Spleen (tissue), 11 donors: ENCODE measurements around the gene EYA2. TPM values are rescaled to one million over a fixed set of nuclear protein-coding genes. Genes with fewer than 3 reads are reported as not detected.

Experiments
- DNase-seq: peaks from one replicate; pipeline ENCODE4 v3.0.0-alpha.2; 2020
- H3K27ac ChIP-seq, 8 donors: fragments of 200-600 bp; sonication (generic) in 7 of 8; 1 replicate in 4 of 8; 2 replicates in 4 of 8; pipeline versions ENCODE4 v1.5.0 to v1.8.0; 2016 to 2021; ENCODE audit warnings: inconsistent platforms in 4 of 8, mild to moderate bottlenecking in 4 of 8, moderate library complexity in 1 of 8
- H3K27me3 ChIP-seq, 7 donors: fragments of 200-600 bp; sonication (generic) in 6 of 7; replicated peaks in 1 of 7; 1 replicate in 4 of 7; 2 replicates in 3 of 7; pipeline versions ENCODE4 v1.5.0 to v1.8.0; 2016 to 2021; ENCODE audit warnings: inconsistent platforms in 3 of 7, mild to moderate bottlenecking in 1 of 7
- H3K36me3 ChIP-seq, 6 donors: fragments of 200-600 bp; sonication (generic) in 5 of 6; 1 replicate in 4 of 6; 2 replicates in 2 of 6; pipeline versions ENCODE4 v1.5.0 to v1.8.0; 2016 to 2021; ENCODE audit warnings: inconsistent platforms in 2 of 6
- H3K4me1 ChIP-seq, 6 donors: fragments of 200-600 bp; sonication (generic) in 5 of 6; 1 replicate in 3 of 6; 2 replicates in 3 of 6; pipeline versions ENCODE4 v1.5.0 to v1.8.0; 2016 to 2021; ENCODE audit warnings: inconsistent platforms in 3 of 6
- H3K4me3 ChIP-seq, 8 donors: fragments of 200-600 bp; sonication (generic) in 7 of 8; 1 replicate in 4 of 8; 2 replicates in 4 of 8; pipeline versions ENCODE4 v1.5.0 to v1.8.0; 2016 to 2021; ENCODE audit warnings: inconsistent platforms in 4 of 8, mild to moderate bottlenecking in 4 of 8, moderate library complexity in 2 of 8
- H3K9me3 ChIP-seq, 8 donors: fragments of 200-600 bp; sonication (generic) in 7 of 8; 1 replicate in 4 of 8; 2 replicates in 4 of 8; pipeline versions ENCODE4 v1.5.0 to v1.8.0; 2016 to 2021; ENCODE audit warnings: inconsistent platforms in 4 of 8
- POLR2A ChIP-seq, 3 donors: fragments of 450-650 bp; IDR thresholded peaks; one replicate each; pipeline ENCODE4 v1.5.1; 2017; ENCODE audit warnings: antibody characterized with exemption in 3 of 3, mild to moderate bottlenecking in 1 of 3
- POLR2AphosphoS5 ChIP-seq, 3 donors: sonication (generic); formaldehyde crosslinking; IDR thresholded peaks; one replicate each; pipeline ENCODE4 v1.5.1; 2017; ENCODE audit warnings: antibody characterized with exemption in 3 of 3
- WGBS, 5 donors: extraction: QIAGEN DNeasy Blood & Tissue Kit in 3 of 5; methylation state at CpG; one replicate each; pipeline versions ENCODE4 v1.1.5 to v1.1.7; 2013 to 2018; 5-methylcytosine and 5-hydroxymethylcytosine counted together
- intact Hi-C: fragments of 100-400 bp; cut with DNase I; formaldehyde crosslinking; loops from one replicate; pipeline ENCODE4 v1.15.0; 2023; ENCODE audit warnings: low total_unique reads
- polyA plus RNA-seq, 3 donors: library from polyadenylated mRNA; stranded (reverse); fragments of 200-250 nt; gene quantifications; one replicate each; pipeline ENCODE4 v1.2.1, GENCODE V29; 2013
- total RNA-seq, 7 donors: library from RNA; depleted of rRNA in 3 of 7; stranded (reverse); fragments of >200 nt in 3 of 7; fragmentation: NEBNext Ultra II Directional in 4 of 7; extraction: Animal tissue kit (Norgen Biotek cat#: 25700) in 4 of 7; gene quantifications; one replicate each; pipeline versions ENCODE4 v1.1.0 to v1.2.1, GENCODE V29; 2016 to 2021
- TF ChIP-seq, protein P1 (sequence below), 11 experiments: fragments of 200-600 bp in 7 of 11; fragments of 450-650 bp in 4 of 11; sonication (generic) in 4 of 11; IDR thresholded peaks in 8 of 11; conservative IDR thresholded peaks in 3 of 11; 1 replicate in 7 of 11; 2 replicates in 4 of 11; pipeline versions ENCODE4 v1.4.0 to v1.8.0; 2016 to 2021; ENCODE audit warnings: antibody characterized with exemption in 11 of 11, inconsistent platforms in 4 of 11, mild to moderate bottlenecking in 1 of 11
- donor health status: healthy with polysubstance abuse.
- donor health status: DM: no; HTN: no; CAD: no; lungs with moderate emphysema.
- donor health status: DM: no; HTN: no; CAD: no.
- donor health status: Bipolar disorder and iron deficiency.
- donor health status: healthy.
- donor health status: DM: no; HTN: no; CAD: no.
- donor health status: DM: yes; HTN: yes; CAD: no.

The EYA2 gene
- total and polyA plus RNA-seq, 10 donors: 0.26 to 0.76 (median 0.51) TPM; not detected in 1

DNA sequence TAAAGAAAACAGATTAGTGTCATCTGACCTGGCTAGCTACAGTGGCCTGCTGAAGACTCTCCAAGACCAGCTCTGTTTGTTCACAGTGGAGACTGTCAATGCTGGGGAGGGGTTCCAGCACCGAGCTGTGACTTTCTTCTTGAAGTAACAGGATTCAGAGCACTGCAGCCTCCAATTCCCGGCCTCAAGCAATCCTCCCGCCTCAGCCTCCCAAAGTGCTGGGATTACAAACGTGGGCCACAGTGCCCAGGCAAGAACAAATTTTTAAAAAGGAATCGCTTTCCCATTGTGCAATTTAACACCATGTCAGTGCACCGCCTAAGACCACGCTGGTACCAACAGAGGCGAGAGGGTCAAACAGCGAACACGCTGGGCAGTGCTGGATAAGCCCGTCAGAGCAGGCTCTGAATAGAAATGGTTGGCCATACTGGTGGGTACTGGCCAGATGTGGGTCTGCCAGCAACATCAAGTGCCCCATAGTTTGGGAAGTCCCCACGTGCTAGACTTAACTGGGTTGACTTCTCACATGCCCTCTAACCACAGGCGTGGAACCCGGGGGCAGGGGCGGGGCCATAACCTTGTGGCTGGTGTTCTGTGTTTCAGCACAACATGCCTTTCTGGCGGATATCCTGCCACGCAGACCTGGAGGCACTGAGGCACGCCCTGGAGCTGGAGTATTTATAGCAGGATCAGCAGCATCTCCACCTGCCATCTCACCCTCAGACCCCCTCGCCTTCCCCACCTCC, 293.0 kb downstream of the EYA2 start:
- Histone ChIP-seq H3K36me3 (no peaks in the 10 kb centered on the region), H3K4me1 (no peaks in the 10 kb centered on the region), H3K4me3 (no peak overlapping the region), H3K9me3 (no peaks in the 10 kb centered on the region), H3K27me3 (peaks cover 0 to 47% (median 4%) of the 10 kb centered on the region in 7 donors), H3K27ac (no peak overlapping the region)
- intact Hi-C loops: no loop called here
- 68 to 74% (median 71%) methylated on average over 18 to 19 of the region's 19 CpGs for WGBS, 5 donors
- DNase-seq: no peak
- TF ChIP-seq, protein P1, sequence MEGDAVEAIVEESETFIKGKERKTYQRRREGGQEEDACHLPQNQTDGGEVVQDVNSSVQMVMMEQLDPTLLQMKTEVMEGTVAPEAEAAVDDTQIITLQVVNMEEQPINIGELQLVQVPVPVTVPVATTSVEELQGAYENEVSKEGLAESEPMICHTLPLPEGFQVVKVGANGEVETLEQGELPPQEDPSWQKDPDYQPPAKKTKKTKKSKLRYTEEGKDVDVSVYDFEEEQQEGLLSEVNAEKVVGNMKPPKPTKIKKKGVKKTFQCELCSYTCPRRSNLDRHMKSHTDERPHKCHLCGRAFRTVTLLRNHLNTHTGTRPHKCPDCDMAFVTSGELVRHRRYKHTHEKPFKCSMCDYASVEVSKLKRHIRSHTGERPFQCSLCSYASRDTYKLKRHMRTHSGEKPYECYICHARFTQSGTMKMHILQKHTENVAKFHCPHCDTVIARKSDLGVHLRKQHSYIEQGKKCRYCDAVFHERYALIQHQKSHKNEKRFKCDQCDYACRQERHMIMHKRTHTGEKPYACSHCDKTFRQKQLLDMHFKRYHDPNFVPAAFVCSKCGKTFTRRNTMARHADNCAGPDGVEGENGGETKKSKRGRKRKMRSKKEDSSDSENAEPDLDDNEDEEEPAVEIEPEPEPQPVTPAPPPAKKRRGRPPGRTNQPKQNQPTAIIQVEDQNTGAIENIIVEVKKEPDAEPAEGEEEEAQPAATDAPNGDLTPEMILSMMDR (IDR thresholded peaks at IDR 0.05 in 8 of 11, conservative IDR thresholded peaks at IDR 0.05 in 3 of 11): no peak
- TF ChIP-seq POLR2AphosphoS5 (IDR thresholded peaks at IDR 0.05) (no peak), POLR2A (IDR thresholded peaks at IDR 0.05) (no peak)

DNA sequence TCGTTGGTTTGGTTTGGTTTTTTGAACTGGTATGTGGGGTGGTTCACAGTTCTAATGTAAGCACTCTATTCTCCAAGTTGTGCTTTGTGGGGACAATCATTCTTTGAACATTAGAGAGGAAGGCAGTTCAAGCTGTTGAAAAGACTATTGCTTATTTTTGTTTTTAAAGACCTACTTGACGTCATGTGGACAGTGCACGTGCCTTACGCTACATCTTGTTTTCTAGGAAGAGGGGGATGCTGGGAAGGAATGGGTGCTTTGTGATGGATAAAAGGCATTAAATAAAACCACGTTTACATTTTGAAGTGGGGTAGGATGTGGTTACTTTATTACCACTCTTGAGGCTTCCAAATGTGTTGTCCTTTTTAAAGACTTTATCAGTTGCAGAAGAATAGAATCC, 293.9 kb downstream of the EYA2 start:
- Histone ChIP-seq H3K27me3 (peaks cover 0 to 47% (median 4%) of the 10 kb centered on the region in 7 donors), H3K27ac (no peak overlapping the region), H3K4me3 (no peak overlapping the region), H3K4me1 (no peaks in the 10 kb centered on the region), H3K9me3 (no peaks in the 10 kb centered on the region), H3K36me3 (no peaks in the 10 kb centered on the region)
- no peak for DNase-seq
- TF ChIP-seq, protein P1 (IDR thresholded peaks at IDR 0.05 in 8 of 11, conservative IDR thresholded peaks at IDR 0.05 in 3 of 11): no peak
- no peak for TF ChIP-seq POLR2AphosphoS5 (IDR thresholded peaks at IDR 0.05)
- no peak for TF ChIP-seq POLR2A (IDR thresholded peaks at IDR 0.05)
- WGBS, 5 donors: 58 to 62% (median 61%) methylated on average over 5 of the region's 5 CpGs
- intact Hi-C loops: no loop called here

DNA sequence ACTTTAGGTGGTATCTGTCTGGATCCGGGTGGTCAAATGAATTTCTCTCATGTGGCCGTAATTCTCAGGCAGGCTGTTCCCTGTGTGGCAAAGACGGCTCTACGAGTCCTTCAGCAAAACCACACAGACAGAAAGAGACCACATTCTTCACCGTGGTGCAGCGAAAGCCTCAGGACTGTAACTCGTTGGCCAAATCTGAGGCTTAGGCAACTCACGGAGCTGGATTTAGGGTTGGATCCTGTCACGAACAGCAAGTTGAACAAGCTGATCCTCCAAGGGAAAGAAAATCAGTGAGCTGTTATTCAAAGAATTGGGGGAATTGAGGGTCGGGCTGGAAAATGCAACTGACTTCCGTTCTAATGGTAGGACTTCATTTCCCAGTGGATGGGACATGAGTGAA, 294.4 kb downstream of the EYA2 start:
- no peak for TF ChIP-seq POLR2A (IDR thresholded peaks at IDR 0.05)
- TF ChIP-seq, protein P1 (IDR thresholded peaks at IDR 0.05 in 8 of 11, conservative IDR thresholded peaks at IDR 0.05 in 3 of 11): no peak
- no peak for TF ChIP-seq POLR2AphosphoS5 (IDR thresholded peaks at IDR 0.05)
- Histone ChIP-seq H3K4me3 (no peak overlapping the region), H3K36me3 (no peaks in the 10 kb centered on the region), H3K9me3 (no peaks in the 10 kb centered on the region), H3K27me3 (peaks cover 0 to 43% (median 4%) of the 10 kb centered on the region in 7 donors), H3K4me1 (no peaks in the 10 kb centered on the region), H3K27ac (no peak overlapping the region)
- intact Hi-C loops: no loop called here
- DNase-seq: no peak
- WGBS, 5 donors: 47 to 66% (median 58%) methylated on average over 11 of the region's 11 CpGs

DNA sequence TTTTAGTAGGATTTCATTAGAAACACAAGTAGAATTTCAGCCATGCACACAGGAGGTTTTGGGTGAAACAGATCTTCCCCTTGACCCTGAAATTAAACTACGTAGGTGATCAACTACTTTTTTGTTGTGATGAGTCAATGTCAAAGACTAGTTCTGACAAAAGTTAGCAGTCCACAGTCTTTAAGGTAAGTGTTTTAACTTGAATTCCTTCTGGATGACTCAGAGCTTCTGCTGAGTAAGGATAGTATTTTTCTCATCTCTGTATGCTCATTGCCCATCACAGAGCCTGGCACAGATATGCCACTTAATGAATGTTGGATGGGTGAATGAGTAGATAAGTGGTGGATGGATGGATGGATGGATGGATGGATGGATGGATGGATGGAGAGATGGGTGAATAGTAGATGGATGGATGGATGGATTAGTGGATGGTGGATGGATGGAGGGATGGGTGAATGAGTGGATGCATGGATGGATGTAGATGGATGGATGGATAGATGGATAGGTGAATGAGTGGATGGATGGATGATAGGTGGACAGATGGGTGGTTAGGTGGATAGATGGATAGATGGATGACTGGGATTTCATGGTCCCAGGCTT, 296.5 kb downstream of the EYA2 start:
- intact Hi-C loops: no loop called here
- TF ChIP-seq POLR2A (IDR thresholded peaks at IDR 0.05) (no peak), POLR2AphosphoS5 (IDR thresholded peaks at IDR 0.05) (no peak)
- TF ChIP-seq, protein P1 (IDR thresholded peaks at IDR 0.05 in 8 of 11, conservative IDR thresholded peaks at IDR 0.05 in 3 of 11): no peak
- no peak for DNase-seq
- Histone ChIP-seq H3K4me3 (no peak overlapping the region), H3K27ac (no peak overlapping the region), H3K36me3 (no peaks in the 10 kb centered on the region), H3K4me1 (peaks cover 0 to 9% (median 3%) of the 10 kb centered on the region in 6 donors), H3K9me3 (no peaks in the 10 kb centered on the region), H3K27me3 (peaks cover 0 to 35% (median 4%) of the 10 kb centered on the region in 7 donors)
- 74 to 97% (median 89%) methylated on average over 1 of the region's 1 CpG for WGBS, 5 donors
